Nephron progenitor cell (in vitro differentiated cells): ENCODE data around the gene FRMD4A.

Experiments
- DNase-seq: peaks from one replicate; pipeline ENCODE4 v3.0.0; 2021
- H3K27ac Mint-ChIP-seq: 2 replicates; pipeline ENCODE4 v1.8.0; 2021; ENCODE audit warnings: mild to moderate bottlenecking, moderate library complexity, mixed read lengths
- H3K27me3 Mint-ChIP-seq: 2 replicates; pipeline ENCODE4 v1.8.0; 2021; ENCODE audit warnings: mild to moderate bottlenecking, low read depth, mixed read lengths; ENCODE audit not compliant: poor library complexity
- H3K36me3 Mint-ChIP-seq: 2 replicates; pipeline ENCODE4 v1.8.0; 2021; ENCODE audit warnings: low read depth, mixed read lengths
- H3K4me1 Mint-ChIP-seq: 2 replicates; pipeline ENCODE4 v1.8.0; 2021; ENCODE audit warnings: mixed read lengths
- H3K4me3 Mint-ChIP-seq: 2 replicates; pipeline ENCODE4 v1.8.0; 2021; ENCODE audit warnings: mild to moderate bottlenecking, moderate library complexity, mixed read lengths
- H3K9me3 Mint-ChIP-seq: 2 replicates; pipeline ENCODE4 v1.8.0; 2021; ENCODE audit warnings: mild to moderate bottlenecking, moderate library complexity, mixed read lengths
- CTCF ChIP-seq: fragments of 200-600 bp; sonication (generic); IDR thresholded peaks from 2 replicates; pipeline ENCODE4 v1.5.0; 2021; ENCODE audit warnings: antibody characterized with exemption

Gene FRMD4A

DNA sequence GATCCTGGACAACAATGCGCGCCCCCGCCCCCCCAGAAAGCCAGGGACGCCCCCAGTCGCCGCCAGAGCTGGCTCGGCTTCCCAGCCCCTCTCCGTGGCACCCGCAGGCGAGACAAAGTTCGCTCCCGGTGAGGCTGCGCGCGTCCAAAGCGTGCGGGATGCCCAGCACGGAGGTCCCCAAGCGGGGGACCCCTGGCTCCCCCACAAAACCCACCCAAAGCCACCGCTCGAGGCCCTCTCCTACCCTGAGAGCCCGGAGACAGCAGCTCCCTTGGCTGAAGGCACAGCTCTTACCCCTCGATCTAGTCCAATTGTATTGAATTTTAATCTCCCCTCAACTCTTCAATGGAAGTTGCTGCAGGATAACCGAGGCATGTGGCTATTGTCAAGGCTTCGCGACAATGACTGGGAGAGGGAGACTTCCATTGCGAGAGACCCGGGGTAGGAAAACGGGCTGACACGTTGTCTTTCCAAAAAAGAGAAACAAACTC lies 438.7 kb downstream of the FRMD4A start:
- DNase-seq = no peak
- Mint-ChIP-seq H3K9me3 (peaks cover 7% of the 10 kb centered on the region), H3K27ac (peak overlapping the region; percentile 74), H3K4me3 (peak overlapping the region; percentile 83), H3K36me3 (peaks cover 16% of the 10 kb centered on the region), H3K4me1 (peaks cover 65% of the 10 kb centered on the region), H3K27me3 (peaks cover 52% of the 10 kb centered on the region)
- no peak for TF ChIP-seq CTCF

DNA sequence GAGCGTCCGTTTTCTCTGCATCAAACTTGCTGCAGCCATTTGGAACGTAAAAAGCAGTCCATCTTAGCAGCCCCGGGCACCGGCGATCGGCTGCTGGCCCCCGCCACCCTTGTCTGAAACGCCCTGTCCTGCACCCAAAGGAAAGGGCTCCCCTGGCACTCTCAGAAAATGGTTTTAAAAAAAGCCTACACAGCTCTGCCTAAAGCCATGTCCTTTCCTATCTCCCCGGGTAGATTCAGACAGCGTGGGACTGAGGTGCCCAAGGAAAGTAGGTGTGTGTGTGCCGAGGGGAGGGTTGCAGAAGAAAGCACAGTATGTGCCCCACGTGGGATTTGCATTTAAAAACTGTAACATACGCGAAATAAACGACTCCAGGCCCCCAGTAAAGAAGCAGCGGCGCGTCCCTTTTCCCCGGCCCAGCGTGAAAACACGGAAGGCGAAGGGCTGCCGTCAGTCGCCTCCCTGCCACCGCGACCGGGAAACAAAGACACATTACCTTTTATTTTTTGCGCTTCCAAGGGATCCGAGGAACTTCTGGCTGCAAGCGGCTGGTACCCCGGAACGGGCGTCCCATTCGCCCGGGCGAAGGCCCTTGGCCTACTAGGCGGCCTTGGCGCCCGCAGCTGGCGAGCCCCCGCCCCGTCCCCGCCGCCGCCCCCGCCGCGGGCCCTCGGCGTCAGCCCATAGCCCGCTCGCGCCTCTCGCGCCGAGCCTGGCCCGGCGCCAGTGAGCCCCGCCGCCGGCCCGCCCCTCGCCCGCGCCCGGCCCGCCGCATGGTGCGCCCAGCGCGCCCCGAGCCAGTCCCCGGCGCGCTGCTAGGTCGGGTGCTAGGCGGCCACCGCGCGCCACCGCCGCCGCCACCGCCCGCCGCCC lies 439.4 kb downstream of the FRMD4A start:
- DNase-seq = peak; percentile 73
- Mint-ChIP-seq H3K27me3 (peaks cover 57% of the 10 kb centered on the region), H3K36me3 (peaks cover 23% of the 10 kb centered on the region), H3K4me3 (peak overlapping the region; percentile 93), H3K9me3 (peaks cover 7% of the 10 kb centered on the region), H3K27ac (no peak overlapping the region), H3K4me1 (peaks cover 64% of the 10 kb centered on the region)
- TF ChIP-seq CTCF = no peak

DNA sequence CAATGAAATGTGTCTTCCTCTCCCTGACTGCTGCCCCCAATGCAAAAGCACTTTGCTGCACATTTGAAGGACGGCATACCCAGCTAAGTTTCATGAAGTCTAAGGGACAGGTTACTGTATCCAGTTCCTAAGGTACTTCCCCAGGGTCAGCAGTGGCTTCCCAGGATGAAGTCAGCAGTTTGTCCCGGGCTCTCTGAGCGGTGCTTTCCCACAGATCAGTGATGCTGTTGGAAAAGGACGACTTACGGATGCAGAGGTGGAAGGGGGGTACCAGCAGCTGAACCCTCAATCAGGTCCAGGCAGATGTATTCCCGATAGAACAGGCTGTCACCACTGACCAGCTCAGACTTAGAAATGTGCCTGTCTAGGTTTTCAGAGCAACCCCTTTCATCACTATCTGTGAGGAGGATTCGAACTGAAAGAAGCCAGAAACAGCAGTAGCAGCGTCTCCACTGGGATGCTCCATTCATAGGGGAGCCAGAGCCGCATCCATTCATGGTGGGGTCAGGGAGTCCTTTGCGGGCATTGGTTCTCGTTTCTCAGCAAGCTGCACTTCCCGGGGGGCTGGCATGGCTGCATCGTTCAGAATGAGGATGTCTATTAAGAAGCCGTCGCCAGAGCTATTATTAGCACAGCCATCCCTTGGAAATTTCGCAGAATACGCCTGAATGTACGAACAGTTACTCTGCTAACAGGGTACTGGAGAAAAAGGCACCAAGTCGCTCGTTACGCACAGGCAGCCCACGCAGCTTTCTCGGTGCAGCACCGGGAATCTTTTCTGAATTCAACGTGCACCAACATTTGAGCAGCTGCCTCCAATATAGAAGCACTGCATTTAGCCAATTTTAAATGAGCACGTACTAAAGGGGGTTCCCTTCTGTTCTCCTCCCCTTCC lies 440.2 kb downstream of the FRMD4A start:
- peaks cover 4% of the 10 kb centered on the region for H3K9me3 Mint-ChIP-seq

DNA sequence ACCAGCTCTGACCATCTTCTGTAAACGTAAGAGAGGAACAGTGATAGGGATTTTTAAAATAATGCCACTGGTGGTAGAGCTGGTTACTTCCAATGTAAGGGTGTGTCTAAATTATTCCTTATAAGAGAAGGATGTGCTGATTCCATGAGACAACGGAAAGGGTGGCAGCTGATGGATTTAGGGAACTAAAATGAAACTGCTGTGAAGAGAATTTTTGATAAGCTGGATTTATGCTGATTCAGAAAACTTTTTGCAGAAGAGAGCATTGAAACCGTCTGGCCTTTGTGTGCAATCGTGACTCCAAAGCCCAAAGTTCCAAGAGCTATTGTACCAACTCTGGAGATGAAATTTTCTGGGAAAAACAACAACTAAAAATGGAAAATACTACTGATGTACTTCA lies 443.0 kb downstream of the FRMD4A start:
- Mint-ChIP-seq H3K4me3 (no peak overlapping the region), H3K27me3 (peaks cover 38% of the 10 kb centered on the region), H3K4me1 (peaks cover 59% of the 10 kb centered on the region), H3K9me3 (no peaks in the 10 kb centered on the region), H3K36me3 (peaks cover 17% of the 10 kb centered on the region), H3K27ac (no peak overlapping the region)
- DNase-seq = no peak
- no peak for TF ChIP-seq CTCF

More for the DNA sequence above, 440.2 kb downstream of the FRMD4A start:
- H3K36me3 Mint-ChIP-seq = peaks cover 21% of the 10 kb centered on the region
- H3K4me3 Mint-ChIP-seq = peak overlapping the region; percentile 93
- peak overlapping the region; percentile 44 for H3K27ac Mint-ChIP-seq
- peak; percentile 19 for DNase-seq
- no peak for TF ChIP-seq CTCF
- H3K4me1 Mint-ChIP-seq = peaks cover 70% of the 10 kb centered on the region
- H3K27me3 Mint-ChIP-seq = peaks cover 57% of the 10 kb centered on the region

DNA sequence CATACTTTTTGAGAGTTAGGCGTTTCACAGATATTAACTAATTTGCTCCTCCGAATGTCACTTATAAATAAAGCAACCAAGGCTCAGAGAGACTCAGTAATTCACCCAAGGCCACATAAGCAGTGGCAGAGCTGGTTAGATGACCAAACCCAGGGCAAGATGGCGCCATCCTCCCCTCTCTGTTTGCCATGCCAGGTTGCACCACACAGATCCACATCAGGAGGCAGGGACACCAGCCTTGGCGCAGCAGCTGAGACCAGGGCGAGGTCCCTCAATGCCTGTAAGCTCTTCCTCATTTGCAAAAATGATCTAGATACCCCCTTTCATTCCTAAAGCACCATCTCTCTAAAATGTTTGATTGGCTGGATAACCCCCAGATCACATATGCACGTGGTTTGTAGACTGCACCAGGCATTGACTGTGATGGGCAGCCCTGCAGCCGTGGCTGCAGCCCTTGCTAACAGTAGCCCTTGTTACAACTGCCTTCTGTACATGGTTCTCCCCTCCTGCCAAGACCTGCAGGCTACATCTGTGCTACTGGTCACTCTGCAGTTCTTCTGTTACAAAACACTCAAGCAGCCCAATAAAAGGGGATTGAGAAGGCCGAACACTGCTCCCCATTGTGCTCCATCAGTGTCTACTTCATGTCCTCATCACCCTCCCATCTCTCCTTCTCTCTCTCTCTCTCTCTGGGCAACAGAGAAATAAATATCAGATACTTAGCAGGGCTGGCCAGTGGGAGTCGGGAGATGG lies 445.3 kb downstream of the FRMD4A start:
- Mint-ChIP-seq H3K4me3 (no peak overlapping the region), H3K36me3 (peaks cover 17% of the 10 kb centered on the region), H3K9me3 (no peaks in the 10 kb centered on the region), H3K27me3 (peaks cover 25% of the 10 kb centered on the region), H3K4me1 (peaks cover 44% of the 10 kb centered on the region), H3K27ac (no peak overlapping the region)
- TF ChIP-seq CTCF = no peak
- DNase-seq = no peak
